Upper lobe of left lung (tissue), 6 donors: ENCODE measurements around the gene INO80C. TPM values are rescaled to one million over a fixed set of nuclear protein-coding genes. Genes with fewer than 3 reads are reported as not detected.
A peak's percentile ranks its signal among the peaks of the same experiment; 100 is the strongest.

Source experiments
- ATAC-seq, 2 donors: fragments of 200-7000 bp; cut with Tn5 transposase; one replicate each; pipeline ENCODE4 v1.9.1; 2022; ENCODE audit warnings: mild to moderate bottlenecking in 2 of 2, moderate library complexity in 2 of 2; ENCODE audit not compliant: low FRiP score in 2 of 2
- DNase-seq, 2 donors: peaks; one replicate each; pipeline ENCODE4 v3.0.0-alpha.2; 2019 to 2020
- H3K27ac ChIP-seq, 4 donors: fragments of 200-600 bp; sonication (generic); one replicate each; pipeline ENCODE4 v1.5.1; 2016 to 2019
- H3K27me3 ChIP-seq, 4 donors: fragments of 200-600 bp; sonication (generic); one replicate each; pipeline ENCODE4 v1.5.1; 2017 to 2019
- H3K36me3 ChIP-seq, 4 donors: fragments of 200-600 bp; sonication (generic); one replicate each; pipeline ENCODE4 v1.5.1; 2016 to 2019
- H3K4me1 ChIP-seq, 4 donors: fragments of 200-600 bp; sonication (generic); one replicate each; pipeline ENCODE4 v1.5.1; 2018 to 2019
- H3K4me3 ChIP-seq, 4 donors: fragments of 200-600 bp; sonication (generic); one replicate each; pipeline ENCODE4 v1.5.1; 2017 to 2019; ENCODE audit warnings: mild to moderate bottlenecking in 2 of 4, moderate library complexity in 1 of 4
- H3K9me3 ChIP-seq, 4 donors: fragments of 200-600 bp; sonication (generic); one replicate each; pipeline ENCODE4 v1.5.1; 2018 to 2019
- EP300 ChIP-seq, 4 donors: sonication (generic); formaldehyde crosslinking; IDR thresholded peaks; one replicate each; pipeline ENCODE4 v1.5.1; 2017; ENCODE audit warnings: antibody characterized with exemption in 4 of 4, control low read depth in 2 of 4
- POLR2A ChIP-seq, 4 donors: fragments of 450-650 bp; IDR thresholded peaks; one replicate each; pipeline ENCODE4 v1.5.1; 2016 to 2017; ENCODE audit warnings: antibody characterized with exemption in 4 of 4, mild to moderate bottlenecking in 2 of 4
- POLR2AphosphoS5 ChIP-seq, 2 donors: sonication (generic); formaldehyde crosslinking; IDR thresholded peaks; one replicate each; pipeline ENCODE4 v1.5.1; 2017; ENCODE audit warnings: antibody characterized with exemption in 2 of 2
- WGBS, 2 donors: methylation state at CpG; one replicate each; pipeline ENCODE4 v1.1.5; 2017 to 2018; 5-methylcytosine and 5-hydroxymethylcytosine counted together
- total RNA-seq, 6 donors: library from RNA; depleted of rRNA in 4 of 6; stranded (reverse); fragments of >200 nt in 4 of 6; gene quantifications; one replicate each; pipeline versions ENCODE4 v1.1.0 to v1.2.1, GENCODE V29; 2016 to 2021
- TF ChIP-seq, protein P1 (sequence below), 6 experiments: fragments of 450-650 bp in 4 of 6; fragments of 200-600 bp in 2 of 6; sonication (generic) in 2 of 6; IDR thresholded peaks; one replicate each; pipeline ENCODE4 v1.5.1; 2016 to 2019; ENCODE audit warnings: antibody characterized with exemption in 6 of 6
- donor health status: DM: no; HTN: no; CAD: no; lungs with moderate emphysema.
- donor health status: DM: no; HTN: yes; CAD: no; lungs with severe emphysema.

The INO80C gene
- total RNA-seq, 6 donors from 2014 or later = 8.7 to 87.0 (median 19.6) TPM

- no peak overlapping the region for H3K4me3 ChIP-seq
- H3K27me3 ChIP-seq = no peaks in the 10 kb centered on the region
- no peak for TF ChIP-seq POLR2A (IDR thresholded peaks at IDR 0.05)
- no peak for TF ChIP-seq POLR2AphosphoS5 (IDR thresholded peaks at IDR 0.05)
- peaks cover 0 to 18% (median 9%) of the 10 kb centered on the region in 4 donors for H3K4me1 ChIP-seq
- ATAC-seq (no peak), DNase-seq (no peak)
- no peak overlapping the region for H3K27ac ChIP-seq
- no peaks in the 10 kb centered on the region for H3K9me3 ChIP-seq
- H3K36me3 ChIP-seq = no peaks in the 10 kb centered on the region
Measured at GRCh38 chr18:35477974-35478373, 19.8 kb downstream of the INO80C start.

GRCh38 chr18:35477497-35477896 is 20.3 kb downstream of the INO80C start:
- no peak for DNase-seq
- Histone ChIP-seq H3K27me3 (no peaks in the 10 kb centered on the region), H3K4me1 (peaks cover 0 to 15% (median 7%) of the 10 kb centered on the region in 4 donors), H3K36me3 (peaks cover 0 to 4% (median 0%) of the 10 kb centered on the region in 4 donors), H3K27ac (no peak overlapping the region), H3K9me3 (no peaks in the 10 kb centered on the region), H3K4me3 (no peak overlapping the region)
- 64 to 69% methylated on average over 1 of the region's 1 CpG for WGBS, 2 donors
- ATAC-seq = peak in 1 of 2 donors; percentile 34
- TF ChIP-seq, protein P1, sequence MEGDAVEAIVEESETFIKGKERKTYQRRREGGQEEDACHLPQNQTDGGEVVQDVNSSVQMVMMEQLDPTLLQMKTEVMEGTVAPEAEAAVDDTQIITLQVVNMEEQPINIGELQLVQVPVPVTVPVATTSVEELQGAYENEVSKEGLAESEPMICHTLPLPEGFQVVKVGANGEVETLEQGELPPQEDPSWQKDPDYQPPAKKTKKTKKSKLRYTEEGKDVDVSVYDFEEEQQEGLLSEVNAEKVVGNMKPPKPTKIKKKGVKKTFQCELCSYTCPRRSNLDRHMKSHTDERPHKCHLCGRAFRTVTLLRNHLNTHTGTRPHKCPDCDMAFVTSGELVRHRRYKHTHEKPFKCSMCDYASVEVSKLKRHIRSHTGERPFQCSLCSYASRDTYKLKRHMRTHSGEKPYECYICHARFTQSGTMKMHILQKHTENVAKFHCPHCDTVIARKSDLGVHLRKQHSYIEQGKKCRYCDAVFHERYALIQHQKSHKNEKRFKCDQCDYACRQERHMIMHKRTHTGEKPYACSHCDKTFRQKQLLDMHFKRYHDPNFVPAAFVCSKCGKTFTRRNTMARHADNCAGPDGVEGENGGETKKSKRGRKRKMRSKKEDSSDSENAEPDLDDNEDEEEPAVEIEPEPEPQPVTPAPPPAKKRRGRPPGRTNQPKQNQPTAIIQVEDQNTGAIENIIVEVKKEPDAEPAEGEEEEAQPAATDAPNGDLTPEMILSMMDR (IDR thresholded peaks at IDR 0.05) = no peak
- TF ChIP-seq EP300 (IDR thresholded peaks at IDR 0.05) = no peak
- TF ChIP-seq POLR2A (IDR thresholded peaks at IDR 0.05) = no peak
- TF ChIP-seq POLR2AphosphoS5 (IDR thresholded peaks at IDR 0.05) = no peak

- H3K4me1 ChIP-seq = peaks cover 0 to 6% (median 2%) of the 10 kb centered on the region in 4 donors
- ATAC-seq (no peak), DNase-seq (no peak)
- H3K9me3 ChIP-seq = no peaks in the 10 kb centered on the region
- 93 to 95% methylated on average over 1 of the region's 1 CpG for WGBS, 2 donors
- H3K27me3 ChIP-seq = no peaks in the 10 kb centered on the region
- no peak overlapping the region for H3K27ac ChIP-seq
- TF ChIP-seq EP300 (IDR thresholded peaks at IDR 0.05) = no peak
- TF ChIP-seq POLR2A (IDR thresholded peaks at IDR 0.05) = no peak
- TF ChIP-seq, protein P1 (IDR thresholded peaks at IDR 0.05) = no peak
- no peak for TF ChIP-seq POLR2AphosphoS5 (IDR thresholded peaks at IDR 0.05)
- H3K4me3 ChIP-seq = no peak overlapping the region
- peaks cover 0 to 4% (median 0%) of the 10 kb centered on the region in 4 donors for H3K36me3 ChIP-seq
Measured at GRCh38 chr18:35474884-35475283, 22.9 kb downstream of the INO80C start.

DNA sequence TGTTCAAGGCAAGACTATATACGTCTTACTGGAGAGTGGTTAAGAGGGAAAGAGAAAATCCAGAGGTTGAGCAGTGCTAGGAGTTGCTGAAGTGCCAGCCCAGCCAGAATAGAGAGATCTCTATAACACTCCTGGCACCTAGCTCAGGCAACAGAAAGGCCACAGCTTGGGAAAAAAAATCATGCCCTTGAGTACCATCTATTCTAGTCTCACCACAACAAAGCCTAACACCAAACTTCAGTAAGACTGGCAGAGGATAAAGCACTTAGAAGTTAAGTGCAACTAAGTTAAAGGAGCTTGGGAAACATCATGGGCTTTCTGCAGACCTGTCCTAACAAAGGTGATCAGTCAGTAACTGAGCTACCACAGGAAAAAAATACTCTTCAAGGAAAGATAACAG is 24.2 kb downstream of the INO80C start:
- ATAC-seq (no peak), DNase-seq (no peak)
- no peak overlapping the region for H3K4me3 ChIP-seq
- TF ChIP-seq, protein P1 (IDR thresholded peaks at IDR 0.05) = no peak
- no peak for TF ChIP-seq EP300 (IDR thresholded peaks at IDR 0.05)
- no peak overlapping the region for H3K27ac ChIP-seq
- peaks cover 0 to 8% (median 0%) of the 10 kb centered on the region in 4 donors for H3K36me3 ChIP-seq
- no peaks in the 10 kb centered on the region for H3K27me3 ChIP-seq
- no peaks in the 10 kb centered on the region for H3K9me3 ChIP-seq
- WGBS, 2 donors = 100% methylated on average over 1 of the region's 1 CpG
- peaks cover 0 to 5% (median 0%) of the 10 kb centered on the region in 4 donors for H3K4me1 ChIP-seq

DNA sequence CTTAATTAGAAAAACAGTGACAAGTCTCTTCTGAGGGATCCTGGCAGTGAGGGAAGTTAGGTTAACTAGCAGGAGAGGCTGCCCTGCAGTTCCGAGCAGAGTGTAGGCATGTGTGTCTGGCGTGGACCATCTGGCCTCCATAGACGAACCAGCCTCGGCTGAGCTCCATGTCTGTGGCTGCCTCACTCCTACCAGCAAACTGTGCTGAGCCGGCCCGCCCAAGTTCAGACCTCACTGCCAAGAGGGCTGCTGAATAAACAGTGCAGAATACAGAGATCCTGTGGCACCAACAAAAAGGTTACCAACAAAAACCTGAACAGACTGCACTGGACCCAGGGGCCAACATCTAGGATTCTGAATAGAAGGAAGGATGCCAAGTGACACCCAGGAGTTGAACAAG is 27.3 kb downstream of the INO80C start:
- TF ChIP-seq, protein P1 (IDR thresholded peaks at IDR 0.05) = no peak
- TF ChIP-seq POLR2AphosphoS5 (IDR thresholded peaks at IDR 0.05) = no peak
- H3K4me3 ChIP-seq = no peak overlapping the region
- H3K4me1 ChIP-seq = peaks cover 8 to 21% (median 14%) of the 10 kb centered on the region in 4 donors
- 78 to 84% methylated on average over 6 of the region's 6 CpGs for WGBS, 2 donors
- H3K27ac ChIP-seq = no peak overlapping the region
- no peak for DNase-seq
- H3K9me3 ChIP-seq = no peaks in the 10 kb centered on the region
- ATAC-seq = no peak
- H3K27me3 ChIP-seq = no peaks in the 10 kb centered on the region
- peaks cover 0 to 8% (median 2%) of the 10 kb centered on the region in 4 donors for H3K36me3 ChIP-seq
